RCC 7860 (cell line): Measurements from ENCODE around the gene TMEM39A.

ENCODE experiments used
- DNase-seq: peaks from one replicate; pipeline ENCODE4 v3.0.0-alpha.2; 2015; ENCODE audit warnings: low spot score
- FAIRE-seq: peaks from 2 replicates; lab custom pipeline; 2012; peaks lifted over from hg19 to GRCh38; lab: Jason Lieb, UNC

The TMEM39A gene

GRCh38 chr3:119401503-119402440, 61.6 kb downstream of the TMEM39A start:
- DNase-seq (no peak), FAIRE-seq (no peak)

- FAIRE-seq (no peak), DNase-seq (no peak)
Measured at GRCh38 chr3:119401069-119401468, 62.3 kb downstream of the TMEM39A start.

GRCh38 chr3:119400466-119400865, 62.9 kb downstream of the TMEM39A start:
- FAIRE-seq, result no peak
- DNase-seq, result no peak

GRCh38 chr3:119396870-119397269, 66.5 kb downstream of the TMEM39A start:
- no peak for FAIRE-seq
- DNase-seq, result no peak

GRCh38 chr3:119395923-119396358, 67.5 kb downstream of the TMEM39A start:
- no peak for FAIRE-seq
- no peak for DNase-seq

- no peak for DNase-seq
- no peak for FAIRE-seq
Measured at GRCh38 chr3:119388577-119388976, 74.8 kb downstream of the TMEM39A start.

- DNase-seq, result no peak
- FAIRE-seq, result no peak
Measured at GRCh38 chr3:119382134-119382533, 81.3 kb downstream of the TMEM39A start.

- FAIRE-seq (no peak), DNase-seq (no peak)
Measured at GRCh38 chr3:119380697-119381096, 82.7 kb downstream of the TMEM39A start.
